ENCODE data around the gene KRI1. TPM values are rescaled to one million over a fixed set of nuclear protein-coding genes. Genes with fewer than 3 reads are reported as not detected.

KRI1 gene
- total and polyA plus RNA-seq, 2 of the 8 experiments (the other 6 are each of a cell fraction or from before 2014, with no cell fraction given) = 14.2 to 45.2 TPM

DNA sequence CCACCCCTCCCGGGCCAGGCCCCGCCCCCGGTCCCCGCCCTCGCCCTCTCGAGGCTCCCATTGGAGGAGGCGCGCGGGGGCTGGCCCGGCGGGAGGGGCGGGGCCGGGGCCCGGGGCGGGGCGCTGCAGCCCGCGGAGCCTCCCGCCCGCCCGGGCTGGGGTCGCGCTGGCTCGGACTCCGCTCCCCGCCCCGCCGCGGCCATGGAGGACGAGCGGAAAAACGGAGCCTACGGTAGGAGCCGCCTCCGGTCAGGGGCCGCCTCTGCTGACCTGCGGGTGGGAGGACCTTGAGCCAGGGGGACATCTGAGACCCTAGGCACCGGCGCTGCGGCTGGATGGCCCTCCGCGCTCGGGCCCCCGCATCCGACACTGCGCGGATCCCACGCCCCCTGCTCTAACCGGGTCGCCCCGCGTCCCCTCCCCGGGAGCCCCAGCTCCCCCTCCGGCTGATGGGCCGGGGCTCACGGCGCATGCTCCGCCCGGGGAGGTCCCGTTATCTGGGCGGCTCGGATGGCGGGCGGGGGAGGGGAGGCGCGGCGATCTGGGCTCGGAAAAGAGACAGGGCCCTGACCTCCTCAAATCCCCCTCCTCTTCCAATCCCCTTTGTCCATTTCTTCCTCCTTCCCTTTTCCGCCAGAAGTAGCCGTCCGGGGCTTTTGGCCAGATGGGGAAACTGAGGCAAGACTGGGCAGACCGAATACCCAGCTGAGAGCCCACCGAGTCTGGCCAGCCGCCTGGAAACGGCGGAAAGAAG is 36.7 kb upstream of the KRI1 start (continued):
- TF ChIP-seq BCL11A (IDR thresholded peaks at IDR 0.05; ENCODE audit: low read depth in 2 of 2, low read length in 2 of 2) = no peak
